Activated naive CD8-positive, alpha-beta T cell (primary cell): ENCODE measurements around the gene COPZ1.

Experiments used
- H3K27ac Mint-ChIP-seq: one replicate; pipeline ENCODE4 v1.8.0; 2021; ENCODE audit warnings: mixed read lengths
- H3K27me3 Mint-ChIP-seq: one replicate; pipeline ENCODE4 v1.8.0; 2021; ENCODE audit warnings: mixed read lengths
- H3K36me3 Mint-ChIP-seq: one replicate; pipeline ENCODE4 v1.8.0; 2021; ENCODE audit warnings: mixed read lengths
- H3K4me1 Mint-ChIP-seq: one replicate; pipeline ENCODE4 v1.8.0; 2021; ENCODE audit warnings: low read depth, mixed read lengths
- H3K4me3 Mint-ChIP-seq: one replicate; pipeline ENCODE4 v1.8.0; 2021; ENCODE audit warnings: mild to moderate bottlenecking, mixed read lengths
- H3K9me3 Mint-ChIP-seq: one replicate; pipeline ENCODE4 v1.8.0; 2021; ENCODE audit warnings: low read depth, mixed read lengths

Gene COPZ1

DNA sequence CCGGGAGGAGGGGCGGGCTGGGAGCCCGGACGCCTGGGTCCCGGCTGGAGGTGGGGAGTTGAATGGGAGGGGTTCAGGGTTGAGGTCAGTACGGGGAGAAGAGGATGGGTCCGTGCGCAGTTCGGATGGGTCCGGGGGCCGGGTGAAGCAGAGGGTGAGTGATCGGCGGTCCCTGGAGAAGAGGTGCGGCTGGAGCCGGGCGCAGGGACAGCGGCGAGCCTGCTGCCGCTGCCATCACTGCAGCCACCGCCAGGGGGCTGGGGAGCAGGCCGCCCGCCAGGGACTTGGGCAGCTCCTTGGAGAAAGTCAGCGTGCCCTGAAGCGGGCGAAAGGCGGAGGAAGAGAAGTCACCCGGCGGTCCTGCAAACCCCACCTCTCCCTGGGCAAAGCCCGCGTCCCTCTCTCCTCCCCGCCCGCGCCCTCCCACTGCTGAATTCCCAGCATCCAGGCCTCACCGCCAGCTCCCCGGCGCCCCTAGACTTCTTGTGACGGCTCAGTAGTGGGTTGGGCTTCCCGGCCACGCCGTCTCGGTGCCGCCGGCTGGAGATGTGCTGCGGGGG, 45.3 kb downstream of the COPZ1 start:
- peaks cover 24% of the 10 kb centered on the region for H3K4me1 Mint-ChIP-seq

DNA sequence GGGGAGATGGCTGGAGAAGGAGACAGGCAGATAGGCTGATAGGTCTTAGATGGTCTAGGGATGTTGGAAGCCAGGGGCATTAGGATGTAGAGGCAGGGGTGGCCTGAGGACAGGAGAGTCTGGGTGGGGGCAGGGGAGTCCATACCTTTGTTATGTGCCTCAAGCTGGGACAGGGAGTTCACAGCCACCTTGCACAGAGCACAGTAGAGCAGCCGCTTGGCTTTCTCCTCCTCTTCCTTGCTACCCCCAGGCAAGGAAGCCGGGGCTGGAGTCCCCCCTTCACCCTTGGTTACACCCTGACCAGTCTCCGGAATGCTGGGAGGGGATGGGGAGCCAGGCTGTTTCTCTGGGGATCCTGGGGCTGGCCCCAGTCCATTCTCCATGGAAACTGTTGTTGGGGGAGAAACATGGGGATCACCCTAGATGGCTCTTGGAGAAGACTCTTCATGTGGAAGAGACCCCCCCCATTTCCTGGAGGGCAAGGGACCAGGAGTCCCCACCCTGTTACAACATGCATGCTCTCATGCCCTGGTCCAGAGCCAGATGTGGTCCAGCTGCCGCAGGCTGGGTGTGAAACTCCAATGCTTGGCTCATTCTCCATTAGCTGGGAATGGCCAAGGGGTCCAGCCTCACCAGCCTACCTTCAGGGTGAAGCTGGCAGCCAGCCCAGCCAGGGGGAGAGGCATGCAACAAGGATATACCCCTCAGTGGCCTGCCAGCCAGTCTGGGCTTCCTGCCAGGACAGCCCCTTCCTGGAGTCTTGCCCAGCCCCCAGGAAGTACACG, 46.6 kb downstream of the COPZ1 start:
- no peak overlapping the region for H3K4me3 Mint-ChIP-seq
- no peaks in the 10 kb centered on the region for H3K27me3 Mint-ChIP-seq
- H3K4me1 Mint-ChIP-seq = peaks cover 24% of the 10 kb centered on the region
- no peaks in the 10 kb centered on the region for H3K9me3 Mint-ChIP-seq
- H3K36me3 Mint-ChIP-seq = no peaks in the 10 kb centered on the region
- H3K27ac Mint-ChIP-seq = no peak overlapping the region

More for the DNA sequence above, 45.3 kb downstream of the COPZ1 start:
- H3K4me3 Mint-ChIP-seq = no peak overlapping the region
- H3K27me3 Mint-ChIP-seq = no peaks in the 10 kb centered on the region
- no peak overlapping the region for H3K27ac Mint-ChIP-seq
- H3K9me3 Mint-ChIP-seq = no peaks in the 10 kb centered on the region
- H3K36me3 Mint-ChIP-seq = no peaks in the 10 kb centered on the region

DNA sequence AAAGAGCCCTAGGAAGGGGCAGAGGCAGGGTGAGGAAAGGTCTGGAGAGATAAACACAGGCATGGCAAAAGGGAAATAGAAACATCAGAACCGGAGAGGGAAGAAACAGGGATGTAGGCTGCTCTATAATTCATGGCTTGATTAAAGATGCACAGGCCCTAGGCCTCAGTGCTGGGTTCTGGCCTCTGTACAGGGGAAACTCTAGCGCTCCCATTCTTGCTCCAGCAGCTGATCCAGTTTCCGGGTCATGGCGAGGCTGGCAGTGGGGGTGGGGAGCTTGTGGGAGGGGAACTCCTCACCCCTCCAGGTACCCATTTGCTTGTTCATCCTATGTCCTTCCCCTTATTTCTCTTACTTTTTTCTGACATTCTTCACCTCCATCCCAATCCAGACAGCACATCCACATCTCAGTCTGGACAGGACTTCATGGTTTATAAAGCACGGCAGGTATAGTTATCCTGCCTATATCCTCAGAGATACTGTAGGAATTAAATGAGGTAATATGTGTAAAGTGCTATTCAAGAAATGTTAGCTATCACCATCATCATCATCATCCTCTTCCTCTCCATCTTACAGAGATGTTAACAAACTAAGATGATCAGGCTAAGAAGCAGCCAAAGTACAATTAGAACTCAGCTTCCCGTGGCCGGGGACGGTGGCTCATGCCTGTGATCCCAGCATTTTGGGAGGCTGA, 47.3 kb downstream of the COPZ1 start:
- Mint-ChIP-seq H3K9me3 (no peaks in the 10 kb centered on the region), H3K27ac (no peak overlapping the region), H3K27me3 (no peaks in the 10 kb centered on the region), H3K4me1 (peaks cover 24% of the 10 kb centered on the region), H3K36me3 (no peaks in the 10 kb centered on the region), H3K4me3 (no peak overlapping the region)

DNA sequence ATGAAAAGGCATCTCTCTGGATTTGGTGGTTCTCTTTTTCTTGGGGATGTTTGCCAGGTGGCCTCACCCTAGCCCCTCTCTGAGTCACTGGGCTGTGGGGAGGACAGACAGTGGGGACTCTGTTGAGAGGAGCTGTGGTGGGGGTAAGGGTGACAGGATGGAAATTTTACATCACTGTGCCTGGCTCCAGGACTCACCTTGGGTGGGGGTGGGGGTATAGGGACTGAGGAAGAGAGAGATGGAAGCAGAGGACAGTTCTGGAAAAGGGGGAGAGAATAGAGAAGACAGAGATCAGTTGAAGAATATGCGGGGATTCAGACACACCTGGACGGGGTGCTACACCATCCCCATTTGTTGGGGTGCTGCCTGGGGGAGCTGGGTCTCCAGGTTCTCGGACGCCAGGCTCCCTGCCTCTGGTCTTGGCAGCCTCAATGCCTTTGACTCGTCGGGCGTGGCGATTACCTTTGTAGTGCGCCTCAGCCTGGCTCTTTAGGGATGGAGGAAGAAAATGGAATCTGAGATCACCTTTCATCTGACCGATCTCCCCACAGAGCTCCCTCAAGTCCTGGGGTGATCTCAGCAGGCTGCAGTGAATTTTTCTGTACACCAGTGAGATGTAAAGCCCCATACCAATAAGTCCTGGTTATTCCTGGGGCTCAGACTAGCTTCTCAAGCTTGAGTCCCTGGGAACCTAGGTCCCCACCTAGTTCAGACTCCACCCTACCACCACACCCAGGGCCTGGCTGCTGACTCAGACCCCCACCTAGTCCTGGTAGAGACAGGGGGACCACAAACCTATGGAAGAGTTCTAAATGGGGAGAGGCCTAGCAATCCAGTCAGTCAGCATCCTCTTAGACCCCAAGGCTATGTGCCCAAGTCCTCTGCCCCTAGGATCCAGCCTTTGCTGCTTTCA, 49.0 kb downstream of the COPZ1 start:
- H3K9me3 Mint-ChIP-seq = no peaks in the 10 kb centered on the region
- no peak overlapping the region for H3K27ac Mint-ChIP-seq
- H3K27me3 Mint-ChIP-seq = no peaks in the 10 kb centered on the region
- H3K4me1 Mint-ChIP-seq = peaks cover 16% of the 10 kb centered on the region
- H3K4me3 Mint-ChIP-seq = no peak overlapping the region
- no peaks in the 10 kb centered on the region for H3K36me3 Mint-ChIP-seq

DNA sequence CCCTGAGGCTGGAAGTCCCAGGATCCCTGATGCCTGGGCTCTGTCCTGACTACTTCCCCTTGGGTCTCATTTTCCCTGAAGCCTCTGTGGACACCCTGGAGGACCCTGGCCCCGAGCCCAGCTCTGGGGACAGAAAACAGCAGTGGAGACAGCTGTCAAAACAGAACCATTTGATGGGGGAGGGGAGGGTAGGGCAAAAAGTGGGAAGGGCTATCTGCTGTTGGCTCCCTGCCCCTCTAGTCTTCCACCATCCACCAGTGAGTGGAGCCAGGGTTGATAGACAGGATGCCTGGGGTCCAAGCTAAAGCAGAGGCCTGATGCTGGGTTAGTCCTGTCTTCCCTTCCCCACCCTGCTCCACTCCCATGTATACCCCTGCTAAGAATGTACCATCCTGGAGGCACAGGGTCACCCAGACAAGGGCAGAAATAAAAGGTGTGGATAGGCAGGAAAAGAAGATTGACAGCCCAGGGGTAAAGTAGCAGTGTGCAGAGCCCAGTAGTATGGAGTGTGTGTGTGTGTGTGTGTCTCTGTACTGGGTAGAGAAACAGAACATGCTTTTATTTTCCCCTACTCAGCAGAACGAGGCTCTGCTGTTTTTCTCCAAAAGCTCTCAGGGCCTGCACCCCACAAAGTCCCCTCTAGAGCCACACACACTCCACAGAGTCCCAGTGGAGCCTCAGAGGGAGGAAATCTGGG, 49.8 kb downstream of the COPZ1 start:
- H3K27me3 Mint-ChIP-seq = no peaks in the 10 kb centered on the region

DNA sequence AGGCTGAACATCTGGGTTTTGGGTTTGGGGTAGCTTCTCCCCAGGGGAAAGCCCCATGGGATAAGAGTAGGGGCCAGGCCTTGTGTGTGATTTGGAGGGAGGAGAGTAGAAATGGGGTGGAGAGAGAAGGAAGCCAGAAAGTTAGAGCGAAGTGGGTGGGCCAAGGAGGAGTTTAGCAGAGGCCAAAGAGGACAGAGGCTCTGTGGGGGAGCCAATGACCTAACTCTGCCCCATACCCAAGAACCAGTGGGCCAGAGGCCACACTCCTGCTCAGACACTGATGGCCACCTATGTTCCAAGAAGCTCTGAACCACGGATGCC, 50.3 kb downstream of the COPZ1 start:
- H3K27ac Mint-ChIP-seq = no peak overlapping the region
- no peaks in the 10 kb centered on the region for H3K36me3 Mint-ChIP-seq
- no peaks in the 10 kb centered on the region for H3K27me3 Mint-ChIP-seq
- no peaks in the 10 kb centered on the region for H3K9me3 Mint-ChIP-seq
- H3K4me3 Mint-ChIP-seq = no peak overlapping the region
- peaks cover 19% of the 10 kb centered on the region for H3K4me1 Mint-ChIP-seq

More for the DNA sequence above, 49.8 kb downstream of the COPZ1 start:
- no peak overlapping the region for H3K4me3 Mint-ChIP-seq
- H3K36me3 Mint-ChIP-seq = no peaks in the 10 kb centered on the region
- H3K9me3 Mint-ChIP-seq = no peaks in the 10 kb centered on the region
- H3K4me1 Mint-ChIP-seq = peaks cover 18% of the 10 kb centered on the region
- no peak overlapping the region for H3K27ac Mint-ChIP-seq

DNA sequence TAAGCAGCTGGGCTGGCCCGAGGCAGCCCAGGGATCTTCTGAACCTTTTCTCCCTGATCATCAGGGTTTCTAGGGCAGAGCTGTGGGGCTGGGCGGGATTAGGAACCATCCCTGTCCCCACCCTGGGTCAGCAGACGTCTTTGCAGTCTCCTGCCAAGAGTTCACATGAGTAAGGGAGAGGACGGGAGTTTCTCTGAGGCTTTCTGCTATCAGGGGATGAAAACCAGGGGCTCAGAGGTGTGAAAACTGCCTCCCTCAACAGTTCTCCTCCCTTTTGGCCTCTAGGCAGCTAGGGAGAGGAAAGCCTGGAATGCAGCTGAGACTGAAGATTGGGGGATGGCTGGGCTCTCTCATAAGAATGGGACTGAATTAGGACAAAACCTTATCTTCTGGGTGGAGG, 51.7 kb downstream of the COPZ1 start:
- H3K4me3 Mint-ChIP-seq = no peak overlapping the region
- H3K9me3 Mint-ChIP-seq = no peaks in the 10 kb centered on the region
- no peaks in the 10 kb centered on the region for H3K27me3 Mint-ChIP-seq
- H3K4me1 Mint-ChIP-seq = peaks cover 19% of the 10 kb centered on the region
- no peak overlapping the region for H3K27ac Mint-ChIP-seq
- no peaks in the 10 kb centered on the region for H3K36me3 Mint-ChIP-seq

DNA sequence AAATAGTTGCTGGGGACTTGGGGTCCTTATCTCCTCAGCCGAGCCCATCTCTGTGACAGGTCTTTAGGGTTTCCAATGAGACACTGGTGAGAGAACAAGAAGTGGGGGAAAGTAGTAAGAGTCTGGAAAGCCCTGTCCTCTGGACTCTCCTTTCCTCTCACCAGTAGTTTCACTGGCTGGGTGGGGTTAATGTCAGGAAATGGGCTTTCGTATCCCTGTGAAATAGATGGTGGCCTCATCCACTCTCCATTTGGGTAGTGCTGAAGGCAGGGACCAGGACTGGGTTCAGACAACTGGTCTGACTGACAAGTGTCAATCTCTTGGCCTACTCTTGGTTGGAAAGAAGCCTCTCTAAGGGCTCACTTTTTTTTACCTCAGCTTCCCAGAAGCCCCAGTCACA, 52.1 kb downstream of the COPZ1 start:
- Mint-ChIP-seq H3K36me3 (no peaks in the 10 kb centered on the region), H3K27ac (no peak overlapping the region), H3K4me1 (peaks cover 16% of the 10 kb centered on the region), H3K27me3 (no peaks in the 10 kb centered on the region), H3K4me3 (no peak overlapping the region), H3K9me3 (no peaks in the 10 kb centered on the region)

DNA sequence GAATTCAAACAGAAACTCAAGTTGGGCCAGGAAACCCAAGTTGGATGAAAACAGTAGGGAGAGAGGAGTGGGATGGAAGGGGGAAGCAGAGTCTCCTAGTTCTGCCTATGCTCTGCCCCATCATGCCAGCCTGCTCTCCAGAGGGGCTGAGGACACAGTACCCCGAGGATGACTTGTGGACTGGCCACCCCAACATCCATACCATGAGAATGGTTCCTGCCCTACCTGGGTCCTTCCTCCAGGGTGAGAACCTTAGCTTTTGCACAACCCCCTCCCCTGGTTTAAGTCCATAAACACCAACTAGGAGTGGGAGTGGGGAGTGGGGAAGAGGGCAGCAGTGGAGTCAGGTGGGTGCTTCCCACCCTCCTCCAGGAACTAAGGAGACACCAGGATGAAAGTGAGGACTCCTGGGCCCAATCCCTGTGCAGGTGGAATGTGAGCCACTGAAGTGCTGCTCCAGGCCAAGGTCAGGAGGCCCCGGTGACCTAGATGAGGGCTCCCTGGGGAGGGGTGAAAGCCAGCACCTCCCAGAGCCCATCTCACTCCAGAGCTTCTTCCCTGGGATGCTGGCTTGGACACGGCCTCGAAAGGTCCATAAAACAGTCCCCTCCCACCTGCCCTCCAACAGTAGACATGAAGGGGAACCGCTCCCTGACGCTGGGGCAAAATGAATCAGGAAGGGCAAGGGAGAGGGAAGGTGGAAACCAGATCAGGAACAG, 53.0 kb downstream of the COPZ1 start:
- no peaks in the 10 kb centered on the region for H3K36me3 Mint-ChIP-seq
- H3K4me3 Mint-ChIP-seq = no peak overlapping the region
- peaks cover 11% of the 10 kb centered on the region for H3K4me1 Mint-ChIP-seq
- H3K9me3 Mint-ChIP-seq = no peaks in the 10 kb centered on the region
- no peaks in the 10 kb centered on the region for H3K27me3 Mint-ChIP-seq
- H3K27ac Mint-ChIP-seq = no peak overlapping the region

DNA sequence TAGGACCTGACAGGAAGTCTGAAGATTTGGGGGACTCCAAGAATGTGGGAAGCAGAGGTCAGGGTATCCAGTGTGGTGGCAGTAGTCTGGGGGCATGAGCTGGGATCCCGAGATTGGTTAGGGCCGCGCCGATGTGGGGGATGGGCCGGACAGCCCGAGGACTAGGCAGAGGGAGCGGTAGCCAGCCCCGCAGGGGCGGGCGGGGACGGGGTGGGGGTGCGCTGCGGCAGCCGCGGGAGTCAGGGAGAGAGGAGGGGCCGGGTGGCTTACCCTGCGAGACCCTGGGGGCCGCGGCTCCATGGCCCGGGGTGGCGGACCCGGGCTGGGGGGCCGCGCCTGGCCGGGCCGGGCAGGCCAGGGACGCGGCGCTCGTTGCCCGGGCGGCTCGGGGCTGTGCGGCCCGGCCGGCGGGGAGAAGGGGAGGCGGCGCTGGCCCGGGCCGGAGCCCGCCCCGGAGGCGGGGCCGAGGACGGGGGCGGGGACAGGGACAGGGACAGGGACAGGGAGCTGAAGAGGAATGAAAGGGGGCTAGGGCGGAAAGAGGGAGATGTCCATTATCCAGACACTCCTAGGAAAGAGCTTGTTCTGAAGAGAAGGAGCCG, 54.0 kb downstream of the COPZ1 start:
- Mint-ChIP-seq H3K4me1 (peaks cover 6% of the 10 kb centered on the region), H3K4me3 (peak overlapping the region; percentile 17), H3K9me3 (no peaks in the 10 kb centered on the region), H3K27ac (no peak overlapping the region), H3K36me3 (no peaks in the 10 kb centered on the region), H3K27me3 (no peaks in the 10 kb centered on the region)

DNA sequence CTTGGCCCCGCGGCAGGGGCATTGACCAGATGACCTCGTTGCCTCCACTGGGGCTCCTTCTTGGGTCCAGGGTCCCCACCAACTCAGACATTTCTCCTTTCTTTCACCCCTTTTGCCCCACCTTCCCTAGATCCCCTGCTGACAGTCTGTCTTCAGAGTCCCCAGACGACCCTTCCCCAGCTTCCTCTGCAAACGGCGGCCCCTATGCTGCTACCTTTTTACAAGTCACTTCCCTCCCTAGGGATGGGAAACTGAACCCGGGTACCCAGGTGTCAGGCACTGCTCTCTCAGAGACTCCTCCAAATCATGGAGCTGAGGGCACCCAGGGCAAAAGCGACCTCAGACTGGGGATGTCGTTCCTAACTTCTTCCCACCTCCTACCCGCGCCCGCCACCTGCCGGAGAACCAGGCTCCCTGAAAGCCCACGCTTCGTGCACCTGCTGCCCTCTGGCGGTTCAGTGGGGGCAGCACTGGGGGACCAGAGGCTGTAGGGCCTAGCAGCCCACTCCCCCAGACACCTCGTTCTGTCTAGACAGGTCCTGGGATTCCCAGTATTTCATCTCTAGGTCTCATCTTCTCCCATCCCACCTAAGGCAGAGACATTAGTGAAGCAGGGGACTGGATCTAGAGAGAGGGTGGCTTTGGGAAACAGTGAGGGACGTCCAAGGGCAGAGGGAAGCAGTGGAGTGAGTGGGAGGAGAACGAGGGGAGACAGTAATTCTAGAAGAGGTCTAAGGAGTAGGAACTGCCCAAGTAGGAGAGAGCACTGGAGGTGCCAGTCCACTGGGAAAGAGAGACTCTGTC, 54.7 kb downstream of the COPZ1 start:
- Mint-ChIP-seq H3K9me3 (no peaks in the 10 kb centered on the region), H3K27ac (no peak overlapping the region), H3K4me3 (peak overlapping the region; percentile 52), H3K4me1 (peaks cover 6% of the 10 kb centered on the region), H3K27me3 (no peaks in the 10 kb centered on the region), H3K36me3 (no peaks in the 10 kb centered on the region)

DNA sequence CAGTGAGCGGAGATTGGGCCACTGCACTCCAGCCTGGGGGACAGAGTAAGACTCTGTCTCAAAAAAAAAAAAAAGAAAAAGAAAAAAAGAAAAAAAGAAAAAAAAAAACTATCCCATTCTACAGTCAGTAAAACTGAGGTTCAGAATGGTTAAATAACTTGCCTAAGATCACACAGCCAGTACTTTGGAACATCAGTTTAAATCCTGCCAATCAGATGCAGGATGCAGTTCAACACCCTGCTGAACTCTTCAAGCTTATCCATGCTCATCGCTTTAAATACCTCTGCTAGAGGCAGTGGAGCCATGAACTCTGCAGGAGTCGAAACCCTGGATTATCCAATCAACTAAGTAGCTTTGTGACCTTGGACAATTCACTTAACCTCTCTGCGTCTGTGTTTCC, 56.2 kb downstream of the COPZ1 start:
- H3K4me3 Mint-ChIP-seq = no peak overlapping the region
- H3K36me3 Mint-ChIP-seq = no peaks in the 10 kb centered on the region
- no peaks in the 10 kb centered on the region for H3K9me3 Mint-ChIP-seq
- no peaks in the 10 kb centered on the region for H3K27me3 Mint-ChIP-seq
- H3K27ac Mint-ChIP-seq = no peak overlapping the region
- H3K4me1 Mint-ChIP-seq = peaks cover 6% of the 10 kb centered on the region

DNA sequence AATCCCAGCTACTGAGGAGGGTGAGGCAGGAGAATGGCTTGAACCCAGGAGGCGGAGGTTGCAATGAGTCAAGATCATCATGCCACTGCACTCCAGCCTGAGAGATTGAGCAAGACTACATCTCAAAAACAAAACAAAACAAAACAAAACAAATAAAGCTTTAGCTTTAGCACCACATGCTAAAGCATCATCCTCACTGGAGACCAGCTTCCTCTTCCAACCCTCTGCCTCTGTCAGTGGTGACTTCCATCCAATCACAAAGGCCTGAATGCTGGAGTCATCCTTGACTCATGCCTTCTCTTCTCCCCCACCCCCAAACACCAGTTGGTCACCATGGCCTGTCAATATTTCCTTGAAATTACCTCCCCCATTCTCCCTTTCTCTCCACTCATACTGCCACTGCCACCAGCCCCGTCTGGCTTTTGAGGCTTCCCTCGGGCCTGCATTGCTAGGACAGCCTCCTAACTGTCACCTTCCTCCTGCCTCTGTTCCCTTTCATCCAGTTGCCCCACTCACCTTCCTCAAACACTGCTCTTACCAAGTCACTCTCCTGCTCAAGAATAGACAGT, 58.2 kb downstream of the COPZ1 start:
- no peak overlapping the region for H3K4me3 Mint-ChIP-seq
- peaks cover 9% of the 10 kb centered on the region for H3K4me1 Mint-ChIP-seq
- no peaks in the 10 kb centered on the region for H3K27me3 Mint-ChIP-seq
- no peaks in the 10 kb centered on the region for H3K36me3 Mint-ChIP-seq
- no peak overlapping the region for H3K27ac Mint-ChIP-seq
- H3K9me3 Mint-ChIP-seq = no peaks in the 10 kb centered on the region
